HG03135 (cell line): ENCODE results near the gene EXD3.

Experiments
- ATAC-seq: cut with Tn5 transposase; IDR thresholded peaks from one replicate; pipeline ENCODE4 v1.9.1; 2021; ENCODE audit warnings: mild to moderate bottlenecking, moderate library complexity; ENCODE audit not compliant: unreplicated experiment

EXD3 gene

GRCh38 chr9:137279741-137280473, 143.1 kb downstream of the EXD3 start:
- no peak for ATAC-seq

DNA sequence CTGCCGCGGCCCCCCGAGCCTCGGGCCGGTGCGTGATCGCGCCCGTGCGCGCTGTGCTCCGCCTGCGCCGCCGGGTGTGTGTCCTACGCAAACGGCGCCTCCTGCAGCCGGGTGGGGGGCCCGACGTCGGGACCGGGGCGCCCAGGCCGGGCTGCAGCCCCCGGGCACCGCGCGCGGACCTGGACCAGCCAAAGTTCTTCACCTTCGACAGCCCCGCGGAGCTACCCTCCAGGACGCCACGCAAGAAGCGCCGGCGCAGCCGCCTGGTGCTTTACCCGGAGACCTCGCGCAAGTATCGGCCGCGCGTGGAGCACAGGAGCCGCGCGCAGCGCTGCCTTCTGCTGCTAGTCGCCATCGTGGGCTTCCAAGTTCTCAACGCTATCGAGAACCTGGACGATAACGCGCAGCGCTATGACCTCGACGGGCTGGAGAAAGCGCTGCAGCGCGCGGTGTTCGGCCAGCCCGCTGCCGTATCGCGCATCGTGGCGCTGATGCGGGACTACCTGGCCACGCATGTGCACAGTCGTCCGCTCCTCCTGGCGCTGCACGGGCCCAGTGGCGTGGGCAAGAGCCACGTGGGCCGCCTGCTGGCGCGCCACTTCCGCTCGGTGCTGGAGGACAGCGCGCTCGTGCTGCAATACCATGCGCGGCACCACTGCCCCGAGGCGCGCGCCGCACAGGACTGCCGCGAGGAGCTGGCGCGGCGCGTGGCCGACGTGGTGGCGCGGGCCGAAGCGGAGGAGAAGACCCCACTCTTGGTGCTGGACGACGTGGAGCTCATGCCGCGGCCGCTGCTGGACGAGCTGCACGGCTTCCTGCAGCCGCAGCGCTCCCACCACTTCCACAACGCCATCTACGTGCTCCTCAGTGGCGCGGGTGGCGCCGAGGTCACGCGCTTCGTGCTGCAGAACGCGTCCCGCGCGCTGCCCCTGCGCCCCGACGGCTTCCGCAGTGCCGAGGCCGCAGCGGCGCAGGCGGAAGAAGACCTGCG, 143.9 kb downstream of the EXD3 start:
- ATAC-seq: no peak

- ATAC-seq: peak; percentile 15
Observed at GRCh38 chr9:137278061-137278701, 144.8 kb downstream of the EXD3 start.

GRCh38 chr9:137277329-137278041, 145.5 kb downstream of the EXD3 start, which contains the start of gene TOR4A:
TOR4A (plus strand) TSS chr9:137277726; CDS start chr9:137278690, 964 bp downstream.
- peak; percentile 63 for ATAC-seq

- ATAC-seq: no peak
Observed at GRCh38 chr9:137276473-137277328, 146.3 kb downstream of the EXD3 start.

DNA sequence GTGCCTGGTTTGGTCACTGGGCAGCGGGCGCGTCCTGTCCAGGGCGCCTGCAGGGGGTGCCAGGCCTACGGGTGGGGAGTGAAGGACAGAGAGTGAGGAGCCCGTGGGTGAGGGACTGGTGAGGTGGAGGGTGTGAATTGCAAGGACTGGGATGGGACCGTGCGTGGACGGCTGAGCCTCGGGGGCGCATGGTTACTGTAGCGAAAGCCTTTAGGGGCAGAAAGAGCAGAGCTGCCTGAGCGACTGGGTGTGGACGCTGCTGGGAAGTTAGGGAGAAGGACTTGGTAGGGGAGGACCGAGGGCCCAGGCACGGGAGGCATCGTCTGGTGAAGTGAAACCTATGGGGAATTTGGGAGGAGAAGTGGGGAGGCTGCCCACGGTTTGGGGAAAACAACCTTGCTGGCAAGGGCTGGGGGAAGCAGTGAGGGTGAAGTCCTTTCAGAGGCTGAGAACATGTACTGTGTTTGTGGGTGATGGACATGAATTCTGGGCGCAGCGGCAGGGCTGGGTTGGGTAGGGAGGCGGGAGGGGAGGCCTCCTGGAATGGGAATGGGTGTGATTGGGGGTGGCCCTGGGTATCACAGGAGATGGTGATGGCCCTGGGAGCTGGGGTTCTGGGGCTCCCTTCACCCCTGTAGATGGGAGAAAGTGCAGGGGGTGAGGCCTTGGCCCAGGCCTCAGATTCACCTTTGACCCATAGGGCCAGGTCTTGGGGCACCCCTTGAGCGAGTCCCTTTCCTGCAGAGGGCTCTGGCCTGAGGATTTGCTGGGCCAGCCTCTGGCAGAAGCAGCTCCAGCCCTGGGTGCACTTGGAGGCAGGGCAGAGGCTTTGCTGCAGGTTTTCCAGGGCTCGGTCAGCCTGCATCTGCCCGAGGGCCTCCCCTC, 147.1 kb downstream of the EXD3 start:
- ATAC-seq: no peak

DNA sequence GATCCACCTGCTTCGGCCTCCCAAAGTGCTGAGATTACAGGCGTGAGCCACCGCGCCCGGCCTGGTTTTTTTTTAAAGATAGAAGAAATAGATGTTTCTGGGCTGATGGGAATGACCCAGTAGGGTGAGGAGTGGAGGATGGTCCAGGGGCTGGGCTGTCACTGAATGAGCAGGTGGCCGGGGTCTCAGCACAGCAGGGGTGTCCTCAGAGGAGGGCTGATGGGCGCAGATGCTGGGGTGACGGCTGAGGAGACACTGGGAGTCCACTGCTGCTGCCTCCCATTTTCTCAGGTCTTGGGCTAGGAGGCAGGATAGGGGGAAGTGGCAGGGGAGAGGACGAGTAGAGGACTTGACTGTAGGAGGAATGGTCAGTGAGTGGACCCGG, 147.8 kb downstream of the EXD3 start:
- no peak for ATAC-seq

DNA sequence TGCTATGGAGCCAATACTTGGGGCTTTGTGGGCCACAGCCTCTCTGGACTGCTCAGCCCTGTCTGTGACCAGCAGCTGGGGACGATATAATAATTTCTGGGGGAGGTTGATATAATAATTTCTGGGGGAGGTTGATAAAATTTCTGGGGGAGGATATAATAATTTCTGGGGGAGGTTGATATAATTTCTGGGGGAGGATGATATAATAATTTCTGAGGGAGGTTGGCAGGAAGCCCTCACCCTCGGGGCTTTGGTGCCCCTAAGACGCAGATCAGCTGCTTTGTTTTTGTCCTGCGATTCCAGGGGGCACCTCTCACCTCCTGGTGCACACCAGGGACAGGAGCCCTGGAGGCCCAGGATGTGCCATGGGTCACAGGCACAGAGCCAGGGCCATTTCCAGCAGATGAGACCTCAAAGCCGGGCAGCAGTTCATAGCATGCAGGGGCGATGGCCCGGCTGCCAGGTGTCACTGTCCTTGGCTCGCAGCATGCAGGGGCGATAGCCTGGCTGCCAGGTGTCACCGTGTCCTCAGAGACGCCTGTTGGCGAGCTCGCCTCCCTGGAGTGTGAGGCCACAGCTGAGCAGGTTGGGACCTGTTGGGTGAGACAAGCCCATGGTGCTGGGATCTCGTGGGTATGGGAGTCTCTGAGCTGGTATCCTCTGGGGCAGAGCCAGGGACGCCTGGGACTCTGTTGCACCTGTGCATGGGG, 149.2 kb downstream of the EXD3 start:
- ATAC-seq: no peak

DNA sequence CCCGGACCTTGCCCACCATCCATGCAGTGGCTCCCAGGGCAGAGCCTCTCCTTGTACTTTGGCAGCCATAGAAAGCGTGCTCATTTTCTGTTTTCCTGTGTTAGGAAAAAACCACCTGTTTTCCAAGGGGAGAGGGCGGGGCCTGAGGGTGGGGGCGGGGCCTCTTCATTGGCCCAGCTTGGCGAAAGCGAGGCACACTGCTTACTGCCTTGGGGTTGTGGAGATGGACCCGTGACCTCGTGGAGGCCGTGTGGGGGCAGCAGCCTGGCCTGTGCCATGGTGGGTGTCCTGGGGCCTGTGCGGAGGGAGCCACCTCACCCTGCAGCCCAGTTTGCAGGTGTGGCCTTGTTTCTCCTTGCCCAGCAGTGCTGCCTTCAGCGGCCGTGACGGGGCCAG, 149.9 kb downstream of the EXD3 start:
- no peak for ATAC-seq

GRCh38 chr9:137272241-137273094, 150.5 kb downstream of the EXD3 start:
- ATAC-seq: no peak

GRCh38 chr9:137271696-137272076, 151.3 kb downstream of the EXD3 start:
- ATAC-seq: no peak

DNA sequence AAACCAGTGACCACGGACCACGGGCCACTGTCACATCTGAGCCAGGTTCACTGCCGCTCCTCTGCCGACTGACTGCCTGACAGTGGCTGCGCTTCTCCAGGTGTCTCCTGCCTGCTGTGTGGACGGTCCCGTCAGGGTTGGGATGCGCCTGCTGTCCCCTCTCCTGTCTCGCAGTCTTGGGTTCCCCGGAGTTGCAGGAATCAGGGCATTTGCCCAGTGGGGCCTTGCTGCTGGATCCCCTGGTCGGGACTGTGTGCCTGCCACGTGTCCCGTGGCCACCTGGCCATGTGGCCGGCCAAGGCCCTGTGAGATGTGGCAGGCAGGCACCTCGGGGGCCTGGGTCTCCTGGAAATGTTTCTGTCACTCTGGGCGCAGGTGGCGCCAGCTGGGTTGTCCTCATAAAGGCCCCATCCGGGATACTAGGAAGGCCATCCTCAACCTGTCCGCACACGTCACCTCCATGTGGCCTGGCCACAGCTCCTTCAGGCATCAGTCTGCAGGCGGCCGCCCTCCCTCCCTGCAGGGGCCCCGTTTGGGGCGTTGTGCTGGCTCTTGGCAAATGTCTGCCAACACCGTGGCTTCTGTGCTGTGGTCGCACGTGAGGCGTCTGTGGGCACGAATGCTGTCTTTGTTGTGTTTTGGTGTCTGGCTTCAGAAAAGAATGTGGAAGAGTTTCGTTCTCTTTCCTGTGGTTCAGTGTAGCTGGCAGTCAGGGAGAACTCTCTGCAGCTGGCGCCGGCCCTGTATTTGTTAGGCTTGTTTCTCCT, 151.8 kb downstream of the EXD3 start:
- ATAC-seq: no peak

DNA sequence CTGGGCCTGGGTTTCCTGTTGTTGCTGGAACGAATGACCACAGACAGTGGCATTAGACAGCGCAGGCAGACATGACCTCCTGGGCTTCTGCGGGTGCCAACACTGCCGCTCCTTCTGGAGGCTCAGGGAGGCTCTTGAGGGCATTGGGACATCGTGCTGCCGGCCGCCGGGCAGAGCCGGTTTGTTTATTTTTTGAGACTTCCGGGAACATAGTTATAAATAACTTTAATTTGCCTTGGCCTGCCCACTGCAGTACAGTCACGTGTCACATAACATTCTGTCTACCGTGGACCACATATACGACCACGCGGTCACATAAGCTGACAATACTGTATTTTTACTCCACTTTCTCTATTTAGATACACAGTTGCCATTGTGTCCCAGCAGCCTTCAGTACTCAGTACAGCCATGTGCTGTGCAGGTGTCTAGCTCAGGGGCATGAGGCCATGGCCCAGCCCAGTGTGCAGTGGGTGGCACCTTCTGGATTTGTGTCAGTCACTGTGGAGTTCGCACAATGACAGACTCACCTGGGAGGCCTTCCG, 153.7 kb downstream of the EXD3 start:
- ATAC-seq: no peak

DNA sequence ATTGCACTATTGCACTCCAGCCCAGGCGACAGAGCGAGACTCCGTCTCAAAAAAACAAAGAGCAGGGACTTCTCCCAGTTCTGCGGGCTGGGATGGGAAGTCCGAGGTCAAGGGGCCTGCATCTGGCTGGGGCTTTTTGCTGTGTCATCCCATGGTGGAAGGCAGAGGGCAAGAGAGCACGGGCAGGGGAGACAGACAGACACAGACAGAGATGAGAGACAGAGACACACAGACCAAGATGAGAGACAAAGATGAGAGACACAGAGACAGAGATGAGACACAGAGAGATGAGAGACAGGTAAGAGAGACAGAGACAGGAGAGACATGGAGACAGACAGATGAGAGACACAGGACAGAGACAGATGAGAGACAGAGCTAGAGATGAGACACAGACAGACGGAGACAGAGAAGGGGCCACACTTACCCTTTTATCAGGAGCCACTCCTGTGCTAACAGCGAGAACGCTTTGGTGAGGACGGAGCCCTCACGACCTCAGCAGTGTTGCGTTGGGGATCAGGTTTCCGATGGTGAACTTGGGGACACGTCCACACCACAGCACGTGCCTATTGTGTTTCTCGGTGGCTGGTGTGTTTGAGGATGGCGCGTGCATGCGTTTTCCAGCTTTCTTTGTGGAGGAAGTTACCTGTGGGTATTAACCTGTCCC, 154.3 kb downstream of the EXD3 start:
- no peak for ATAC-seq

GRCh38 chr9:137267933-137268355, 155.0 kb downstream of the EXD3 start:
- ATAC-seq: no peak
